ENCODE data around the gene BCR.
"Not testable (repeated sequence)": the region's sequence is repeated elsewhere in the genome, so short reads cannot be mapped to it uniquely, and the experiment has no call there.

BCR gene

DNA sequence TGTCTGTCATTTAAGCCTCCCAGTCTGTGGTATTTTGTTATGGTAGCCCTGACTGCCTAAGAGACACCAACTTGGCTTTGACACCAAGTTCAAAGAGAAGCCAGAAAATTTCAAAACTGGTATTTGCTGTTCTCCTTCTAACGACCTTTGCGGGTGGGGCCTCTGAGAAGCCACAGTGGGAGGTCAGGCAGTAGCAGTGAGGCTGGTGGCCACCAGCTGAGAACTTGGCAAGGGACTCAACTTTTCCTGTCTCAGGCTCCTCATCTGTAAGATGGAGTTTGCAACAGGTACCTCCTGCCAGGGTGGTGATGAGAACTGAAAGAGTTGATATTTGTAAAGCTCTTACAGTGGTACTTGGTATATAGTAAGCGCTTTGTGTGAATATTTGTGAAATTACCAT, 183.4 kb downstream of the BCR start:
- TF ChIP-seq, protein P1, sequence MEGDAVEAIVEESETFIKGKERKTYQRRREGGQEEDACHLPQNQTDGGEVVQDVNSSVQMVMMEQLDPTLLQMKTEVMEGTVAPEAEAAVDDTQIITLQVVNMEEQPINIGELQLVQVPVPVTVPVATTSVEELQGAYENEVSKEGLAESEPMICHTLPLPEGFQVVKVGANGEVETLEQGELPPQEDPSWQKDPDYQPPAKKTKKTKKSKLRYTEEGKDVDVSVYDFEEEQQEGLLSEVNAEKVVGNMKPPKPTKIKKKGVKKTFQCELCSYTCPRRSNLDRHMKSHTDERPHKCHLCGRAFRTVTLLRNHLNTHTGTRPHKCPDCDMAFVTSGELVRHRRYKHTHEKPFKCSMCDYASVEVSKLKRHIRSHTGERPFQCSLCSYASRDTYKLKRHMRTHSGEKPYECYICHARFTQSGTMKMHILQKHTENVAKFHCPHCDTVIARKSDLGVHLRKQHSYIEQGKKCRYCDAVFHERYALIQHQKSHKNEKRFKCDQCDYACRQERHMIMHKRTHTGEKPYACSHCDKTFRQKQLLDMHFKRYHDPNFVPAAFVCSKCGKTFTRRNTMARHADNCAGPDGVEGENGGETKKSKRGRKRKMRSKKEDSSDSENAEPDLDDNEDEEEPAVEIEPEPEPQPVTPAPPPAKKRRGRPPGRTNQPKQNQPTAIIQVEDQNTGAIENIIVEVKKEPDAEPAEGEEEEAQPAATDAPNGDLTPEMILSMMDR (IDR thresholded peaks at IDR 0.05; ENCODE audit: borderline replicate concordance, control extremely low read depth, extremely low read depth, insufficient read depth, missing control alignments): no peak
- no peak for DNase-seq (ENCODE audit: low spot score)
- in situ Hi-C loops (cut with MboI; ENCODE audit: low sequenced_read_pairs, unreplicated experiment): no loop called here

DNA sequence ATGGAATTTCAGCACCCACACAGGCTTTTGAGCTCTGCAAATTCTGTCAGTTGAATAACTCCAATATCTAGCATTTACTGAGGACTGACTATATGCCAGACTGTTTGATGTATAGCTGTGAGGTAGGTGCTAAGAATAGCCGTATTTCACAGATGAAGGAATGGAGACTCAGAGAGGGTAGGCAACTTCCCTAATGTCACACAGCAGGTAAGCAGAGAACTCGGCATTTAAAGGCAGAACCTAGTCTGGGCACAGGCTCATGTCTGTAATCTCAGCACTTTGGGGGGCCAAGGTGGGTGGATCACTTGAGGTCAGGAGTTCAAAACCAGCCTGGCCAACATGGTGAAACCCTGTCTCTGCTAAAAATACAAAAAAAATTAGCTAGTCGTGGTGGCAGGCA, 184.1 kb downstream of the BCR start:
- in situ Hi-C loops (cut with MboI; ENCODE audit: low sequenced_read_pairs, unreplicated experiment): no loop called here
- TF ChIP-seq, protein P1 (IDR thresholded peaks at IDR 0.05; ENCODE audit: borderline replicate concordance, control extremely low read depth, extremely low read depth, insufficient read depth, missing control alignments): no peak
- no peak for DNase-seq (ENCODE audit: low spot score)

DNA sequence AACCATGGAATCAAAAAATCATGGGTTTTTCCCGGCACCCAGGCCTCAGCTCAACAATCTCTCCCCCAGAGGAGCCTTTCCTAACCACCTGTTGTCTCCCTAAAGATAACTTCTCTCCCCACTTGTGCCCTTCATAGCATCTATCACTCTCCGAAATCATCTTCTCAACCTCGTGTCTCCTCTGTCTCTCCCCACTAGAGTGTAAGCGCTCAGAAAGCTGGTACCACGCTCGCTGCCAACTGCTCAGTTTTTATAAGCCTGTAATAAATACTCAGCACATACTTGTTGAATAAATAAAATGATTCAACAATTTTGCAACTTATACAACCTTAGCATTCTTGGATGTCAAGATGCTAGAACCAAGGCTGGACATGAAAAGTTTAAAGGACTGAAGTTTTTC, 185.2 kb downstream of the BCR start:
- TF ChIP-seq, protein P1 (IDR thresholded peaks at IDR 0.05; ENCODE audit: borderline replicate concordance, control extremely low read depth, extremely low read depth, insufficient read depth, missing control alignments): no peak
- in situ Hi-C loops (cut with MboI; ENCODE audit: low sequenced_read_pairs, unreplicated experiment): no loop called here
- no peak for DNase-seq (ENCODE audit: low spot score)

DNA sequence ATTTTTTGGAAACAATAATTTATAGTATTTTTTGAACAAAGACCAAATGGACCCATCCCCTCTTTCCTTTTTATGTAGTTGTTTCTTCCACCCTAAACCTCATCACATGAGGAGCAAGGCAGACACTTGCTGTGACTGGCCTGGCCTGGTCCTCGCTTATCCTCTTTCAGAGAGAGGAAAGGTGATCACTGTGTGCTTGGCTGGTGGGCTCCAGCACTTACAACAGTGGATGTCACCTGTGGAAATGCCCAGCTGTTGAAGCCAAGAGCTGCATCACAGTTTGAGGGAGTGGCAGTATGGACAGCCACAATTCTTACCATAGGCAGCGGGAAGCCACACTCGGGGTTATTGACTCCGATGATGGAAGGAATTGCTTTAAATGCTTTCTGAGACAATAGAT, 185.7 kb downstream of the BCR start:
- no peak for DNase-seq (ENCODE audit: low spot score)
- TF ChIP-seq, protein P1 (IDR thresholded peaks at IDR 0.05; ENCODE audit: borderline replicate concordance, control extremely low read depth, extremely low read depth, insufficient read depth, missing control alignments): no peak
- in situ Hi-C loops (cut with MboI; ENCODE audit: low sequenced_read_pairs, unreplicated experiment): no loop called here

DNA sequence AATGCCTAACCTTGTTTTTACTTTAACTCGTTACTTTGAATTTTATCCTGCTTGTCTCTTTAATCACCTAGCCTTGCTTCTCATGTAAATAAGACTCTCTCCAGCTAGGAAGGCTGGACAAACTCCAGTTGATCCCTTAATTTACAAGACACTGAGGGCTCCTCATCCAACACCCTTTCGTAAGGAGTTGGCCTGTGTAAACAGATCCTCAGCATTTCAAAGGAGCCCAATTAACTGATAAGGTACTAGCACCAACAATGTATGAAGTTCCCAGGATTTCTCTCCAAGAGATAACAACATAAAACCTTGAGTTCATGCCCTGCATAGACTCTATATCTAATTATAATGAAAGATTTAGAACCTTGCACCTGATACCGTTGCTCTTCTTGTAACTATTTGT, 186.9 kb downstream of the BCR start:
- DNase-seq (ENCODE audit: low spot score); in situ Hi-C loops (cut with MboI; ENCODE audit: low sequenced_read_pairs, unreplicated experiment): not testable (repeated sequence)

Measured in GM13976 (cell line).